NCI-H1694 (cell line): ENCODE data around the gene RYR1.
"Not testable (repeated sequence)": the region's sequence is repeated elsewhere in the genome, so short reads cannot be mapped to it uniquely, and the experiment has no call there.

ENCODE experiments used
- DNase-seq: peaks from one replicate; lab custom pipeline; 2025; lab: John Stamatoyannopoulos, UW

Gene RYR1

DNA sequence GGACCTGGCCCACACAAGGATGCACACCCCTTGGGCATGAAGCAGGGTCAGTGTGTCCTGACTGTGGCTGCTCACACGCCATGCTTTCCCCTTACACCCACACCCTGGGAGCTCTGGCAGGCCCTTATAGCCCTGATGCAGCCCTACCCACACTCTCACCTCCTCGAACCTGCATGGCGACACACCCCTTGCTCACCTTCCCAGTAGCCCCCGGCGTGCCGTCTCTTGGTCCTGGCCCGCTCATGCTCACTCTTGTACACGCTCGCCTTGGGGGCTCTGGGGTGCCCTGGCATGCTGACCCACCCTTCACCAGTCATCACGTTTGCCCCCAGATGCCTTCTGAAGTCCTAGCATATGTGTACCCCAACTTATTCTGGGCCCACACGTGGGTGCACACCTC, 128.2 kb downstream of the RYR1 start:
- no peak for DNase-seq

DNA sequence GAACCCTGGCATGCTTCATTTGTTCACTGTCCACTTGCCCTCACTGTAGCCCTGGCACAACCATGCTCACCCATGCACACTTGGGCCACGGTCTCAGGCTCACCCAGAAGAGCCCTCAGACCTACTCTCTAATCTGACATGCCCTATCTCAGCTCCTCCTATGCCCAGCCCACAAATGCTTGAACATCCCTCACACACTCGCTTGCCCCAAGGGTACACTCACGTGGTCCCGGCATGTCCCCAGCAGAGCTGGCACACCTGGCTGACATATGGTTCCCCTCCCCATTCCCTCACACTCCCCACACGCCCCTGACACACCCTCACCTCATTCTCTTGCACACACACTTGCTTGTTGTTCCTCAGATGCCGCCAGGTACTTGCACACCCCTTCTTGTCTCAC, 128.6 kb downstream of the RYR1 start:
- no peak for DNase-seq

DNA sequence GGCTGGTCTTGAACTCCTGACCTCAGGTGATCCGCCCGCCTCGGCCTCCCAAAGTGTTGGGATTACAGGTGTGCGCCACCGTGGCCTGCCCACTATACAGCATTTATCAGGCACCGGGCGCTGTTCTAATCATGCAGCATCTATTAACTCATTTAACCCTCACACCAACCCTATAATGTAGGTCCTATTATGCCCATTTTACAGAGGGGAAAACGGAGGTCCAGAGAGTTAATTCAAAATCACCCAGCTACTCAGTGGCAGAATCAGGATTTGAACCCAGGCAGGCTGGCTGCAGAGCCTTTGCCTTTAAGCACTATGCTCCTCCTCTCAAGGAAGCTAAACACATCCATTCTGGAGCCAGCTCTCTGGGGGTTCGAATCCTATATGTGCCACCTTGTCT, 130.0 kb downstream of the RYR1 start:
- no peak for DNase-seq

DNA sequence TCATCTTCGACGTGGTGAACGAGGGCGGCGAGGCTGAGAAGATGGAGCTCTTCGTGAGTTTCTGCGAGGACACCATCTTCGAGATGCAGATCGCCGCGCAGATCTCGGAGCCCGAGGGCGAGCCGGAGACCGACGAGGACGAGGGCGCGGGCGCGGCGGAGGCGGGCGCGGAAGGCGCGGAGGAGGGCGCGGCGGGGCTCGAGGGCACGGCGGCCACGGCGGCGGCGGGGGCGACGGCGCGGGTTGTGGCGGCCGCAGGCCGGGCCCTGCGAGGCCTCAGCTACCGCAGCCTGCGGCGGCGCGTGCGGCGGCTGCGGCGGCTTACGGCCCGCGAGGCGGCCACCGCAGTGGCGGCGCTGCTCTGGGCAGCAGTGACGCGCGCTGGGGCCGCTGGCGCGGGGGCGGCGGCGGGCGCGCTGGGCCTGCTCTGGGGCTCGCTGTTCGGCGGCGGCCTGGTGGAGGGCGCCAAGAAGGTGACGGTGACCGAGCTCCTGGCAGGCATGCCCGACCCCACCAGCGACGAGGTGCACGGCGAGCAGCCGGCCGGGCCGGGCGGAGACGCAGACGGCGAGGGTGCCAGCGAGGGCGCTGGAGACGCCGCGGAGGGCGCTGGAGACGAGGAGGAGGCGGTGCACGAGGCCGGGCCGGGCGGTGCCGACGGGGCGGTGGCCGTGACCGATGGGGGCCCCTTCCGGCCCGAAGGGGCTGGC, 131.6 kb downstream of the RYR1 start:
- no peak for DNase-seq

DNA sequence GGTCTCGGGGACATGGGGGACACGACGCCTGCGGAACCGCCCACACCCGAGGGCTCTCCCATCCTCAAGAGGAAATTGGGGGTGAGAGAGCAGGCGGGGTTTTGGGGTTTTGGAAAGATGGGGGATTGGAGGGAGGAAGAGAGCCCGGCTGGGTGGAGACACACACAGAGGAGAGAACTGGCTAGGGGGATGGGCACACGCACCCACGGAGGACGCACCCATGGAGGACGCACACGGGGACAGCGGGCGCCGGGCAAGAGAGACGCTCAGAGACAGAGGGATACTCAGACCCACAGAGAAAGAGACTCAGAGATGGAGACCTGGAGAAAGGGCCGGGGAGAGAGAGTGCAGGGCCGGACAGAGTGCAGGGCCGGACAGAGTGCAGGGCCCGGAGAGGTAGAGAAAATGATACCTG, 132.2 kb downstream of the RYR1 start:
- no peak for DNase-seq

DNA sequence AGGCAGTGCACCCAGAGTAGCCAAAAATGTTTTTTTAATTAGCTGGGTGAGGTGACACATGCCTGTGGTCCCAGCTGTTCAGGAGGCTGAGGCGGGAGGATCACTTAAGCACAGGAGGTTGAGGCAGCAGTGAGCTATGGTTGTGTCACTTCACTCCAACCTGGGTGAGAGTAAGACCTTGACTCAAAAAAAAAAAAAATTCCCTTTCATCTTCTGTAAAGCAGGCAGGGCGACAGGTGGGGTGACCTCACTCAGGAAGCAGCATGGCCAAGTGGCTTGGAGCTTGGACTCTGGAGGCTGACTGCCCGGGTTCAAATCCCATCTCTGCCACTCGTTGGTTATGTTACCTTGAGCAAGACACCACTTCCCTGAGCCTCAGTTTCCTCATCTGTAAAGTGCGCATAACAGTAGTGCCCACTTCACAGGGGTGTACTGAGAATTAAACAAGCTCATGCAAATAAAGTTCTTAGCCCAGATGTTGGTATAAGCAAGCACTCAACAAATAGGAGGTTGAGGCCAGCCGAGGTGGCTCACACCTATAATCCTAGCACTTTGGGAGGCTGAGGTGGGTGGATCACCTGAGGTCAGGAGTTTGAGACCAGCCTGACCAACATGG, 136.0 kb downstream of the RYR1 start:
- DNase-seq: no peak

DNA sequence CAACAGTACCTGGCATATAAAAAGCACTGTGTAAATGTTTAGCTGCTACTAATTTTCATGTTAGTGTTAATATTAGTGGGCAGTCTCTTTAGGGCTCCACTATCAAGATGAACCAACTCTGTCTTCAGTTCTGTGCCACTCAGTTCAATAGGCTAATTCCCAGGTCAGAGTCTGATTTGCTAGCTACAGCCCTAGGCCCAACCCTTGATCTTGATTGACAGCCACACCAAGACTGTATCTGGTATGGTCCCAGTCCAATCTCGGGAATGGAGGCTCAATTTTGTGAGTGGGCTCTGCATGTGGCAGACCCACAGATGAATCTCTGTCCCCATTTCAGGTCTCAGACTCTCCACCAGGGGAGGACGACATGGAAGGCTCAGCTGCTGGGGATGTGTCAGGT, 138.2 kb downstream of the RYR1 start:
- no peak for DNase-seq

DNA sequence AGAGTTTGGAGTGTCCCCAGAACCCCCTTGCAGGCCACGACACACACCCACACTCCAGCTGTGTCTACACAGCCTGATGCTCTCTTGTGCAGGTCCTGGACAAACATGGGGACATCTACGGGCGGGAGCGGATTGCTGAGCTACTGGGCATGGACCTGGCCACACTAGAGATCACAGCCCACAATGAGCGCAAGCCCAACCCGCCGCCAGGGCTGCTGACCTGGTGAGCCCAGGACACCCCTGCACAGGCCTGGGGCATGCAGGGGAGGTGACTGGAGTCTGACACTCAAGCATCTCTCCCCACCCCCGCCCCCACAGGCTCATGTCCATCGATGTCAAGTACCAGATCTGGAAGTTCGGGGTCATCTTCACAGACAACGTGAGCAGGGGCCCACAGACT, 144.3 kb downstream of the RYR1 start:
- DNase-seq: no peak

DNA sequence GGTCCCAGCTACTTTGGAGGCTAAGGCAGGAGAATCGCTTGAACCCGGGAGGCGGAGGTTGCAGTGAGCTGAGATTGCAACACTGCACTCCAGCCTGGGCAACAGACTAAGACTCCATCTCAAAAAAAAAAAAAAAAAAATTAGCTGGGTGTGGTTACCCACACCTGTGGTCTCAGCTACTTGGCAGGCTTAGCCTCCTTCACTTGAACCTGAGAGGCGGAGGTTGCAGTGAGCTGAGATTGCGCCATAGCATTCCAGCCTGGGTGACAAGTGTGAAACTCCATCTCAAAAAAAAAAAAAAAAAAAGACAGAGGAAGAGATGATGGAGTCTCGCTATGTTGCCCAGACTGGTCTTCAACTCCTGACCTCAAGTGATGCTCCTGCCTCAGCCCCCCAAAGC, 145.8 kb downstream of the RYR1 start:
- not testable (repeated sequence) for DNase-seq

DNA sequence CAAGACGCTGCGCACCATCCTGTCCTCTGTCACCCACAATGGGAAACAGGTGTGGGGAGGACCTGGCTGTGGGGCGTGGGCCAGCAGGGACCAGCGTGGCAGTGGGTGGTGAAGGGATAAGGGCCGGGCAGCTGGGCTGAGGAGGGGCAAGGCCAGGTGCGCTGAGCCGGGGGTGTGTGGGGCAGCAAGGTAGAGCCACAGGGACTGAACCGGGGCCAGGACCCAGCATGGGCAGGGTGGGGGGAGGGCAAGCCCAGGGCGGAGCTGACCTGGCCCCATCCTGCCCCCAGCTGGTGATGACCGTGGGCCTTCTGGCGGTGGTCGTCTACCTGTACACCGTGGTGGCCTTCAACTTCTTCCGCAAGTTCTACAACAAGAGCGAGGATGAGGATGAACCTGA, 146.6 kb downstream of the RYR1 start:
- DNase-seq: no peak

DNA sequence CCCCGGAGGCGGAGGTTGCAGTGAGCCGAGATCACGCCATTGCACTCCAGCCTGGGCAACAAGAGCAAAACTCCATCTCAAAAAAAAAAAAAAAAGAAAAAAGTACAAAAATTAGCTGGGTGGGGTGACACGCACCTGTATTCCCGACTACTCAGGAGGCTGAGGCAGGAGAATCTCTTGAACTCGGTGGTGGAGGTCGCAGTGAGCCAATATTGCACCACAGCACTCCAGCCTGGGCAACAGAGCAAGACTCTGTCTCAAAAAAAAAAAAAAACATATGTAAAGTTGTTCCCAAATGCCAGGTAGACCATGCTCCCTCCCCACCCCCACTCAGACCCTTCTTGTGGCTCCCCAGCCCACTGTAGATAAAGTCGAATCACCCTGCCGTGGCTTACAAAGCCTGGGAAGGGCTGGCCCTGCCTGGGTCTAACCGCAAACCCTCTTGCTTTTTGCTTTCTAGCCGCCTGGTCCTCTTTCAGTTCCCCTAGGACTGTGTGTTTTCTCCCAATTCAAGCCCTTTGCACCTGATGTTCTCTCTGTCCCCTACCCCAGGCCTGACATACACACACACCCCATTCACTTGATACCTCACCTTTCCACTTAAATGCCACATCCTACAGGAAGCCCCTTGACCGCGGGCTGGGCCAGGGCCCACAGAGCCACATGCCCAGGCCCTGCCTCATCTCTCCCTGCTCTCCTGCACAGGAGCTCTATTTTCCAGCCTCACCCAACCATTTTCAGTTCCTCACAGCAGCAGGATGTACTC, 149.9 kb downstream of the RYR1 start:
- DNase-seq: no peak

DNA sequence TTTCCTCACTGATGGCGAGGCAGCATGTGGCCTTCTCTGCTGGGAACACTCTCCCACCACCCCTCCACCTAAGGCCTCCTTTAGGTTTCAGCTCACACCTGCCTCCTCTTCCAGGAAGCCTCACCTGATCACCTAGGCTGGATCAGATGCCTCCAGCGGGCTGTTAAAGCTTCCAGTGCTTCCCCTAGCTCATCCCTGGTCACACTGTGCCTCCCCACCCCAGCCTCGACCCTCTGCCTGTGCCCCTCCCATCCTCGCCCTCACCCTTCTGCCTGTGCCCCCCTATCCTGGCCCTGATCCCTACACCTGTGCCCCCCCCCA, 150.5 kb downstream of the RYR1 start:
- DNase-seq: no peak

DNA sequence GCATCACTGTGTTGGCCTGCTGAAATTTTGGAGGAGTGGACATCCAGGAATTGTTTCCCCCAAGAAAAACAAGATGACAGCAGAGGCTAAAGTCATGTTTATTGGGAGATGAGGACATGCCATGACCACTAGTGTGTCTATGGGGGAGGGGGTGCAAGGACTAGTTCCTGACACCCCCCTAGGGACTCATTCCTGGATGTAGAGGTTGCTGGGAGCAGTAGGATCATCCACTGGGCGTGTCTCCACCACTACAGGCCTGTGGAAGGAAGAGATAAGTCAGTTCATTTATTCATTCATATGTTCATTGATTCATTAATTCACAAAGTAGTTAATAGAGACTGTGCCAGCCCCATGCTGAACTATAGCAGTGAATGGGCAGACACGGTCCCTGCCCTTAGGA, 154.1 kb downstream of the RYR1 start:
- DNase-seq: no peak

DNA sequence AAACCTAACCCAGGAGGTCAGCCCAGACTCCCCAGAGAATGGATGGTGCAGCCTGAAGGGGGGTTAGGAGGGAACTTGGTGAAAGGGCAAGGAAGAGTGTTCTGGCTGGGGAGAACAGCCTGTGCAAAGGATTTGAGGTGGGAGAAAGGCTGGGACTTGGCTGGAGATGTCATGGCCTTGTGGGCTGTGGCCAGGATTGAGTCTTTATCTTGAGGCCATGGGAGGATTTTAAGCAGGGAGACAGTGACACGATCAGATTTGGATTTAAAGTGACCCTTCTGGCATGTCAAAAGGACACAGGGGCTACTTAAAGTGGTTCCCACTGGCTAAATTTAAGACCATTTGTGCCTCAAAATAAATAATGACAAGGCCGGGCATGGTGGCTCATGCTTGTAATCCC, 154.6 kb downstream of the RYR1 start:
- no peak for DNase-seq

DNA sequence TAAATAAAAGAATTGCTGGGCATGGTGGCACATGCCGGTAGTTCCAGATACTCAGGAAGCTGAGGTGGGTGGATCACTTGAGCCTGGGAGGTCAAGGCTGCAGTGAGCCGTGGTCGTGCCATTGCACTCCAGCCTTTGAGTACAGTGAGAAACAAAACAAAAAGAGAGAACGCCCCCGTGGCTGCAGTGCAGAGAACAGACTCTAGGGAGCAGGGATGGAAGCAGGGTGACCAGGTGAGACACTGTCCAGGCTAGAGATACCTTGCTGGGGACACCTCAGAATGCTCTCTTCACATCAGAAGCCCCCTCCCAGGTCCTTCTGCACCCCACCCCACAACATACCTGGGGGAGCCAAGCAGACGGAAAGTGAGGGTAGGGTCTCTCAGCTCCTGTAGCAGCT, 159.4 kb downstream of the RYR1 start:
- no peak for DNase-seq

DNA sequence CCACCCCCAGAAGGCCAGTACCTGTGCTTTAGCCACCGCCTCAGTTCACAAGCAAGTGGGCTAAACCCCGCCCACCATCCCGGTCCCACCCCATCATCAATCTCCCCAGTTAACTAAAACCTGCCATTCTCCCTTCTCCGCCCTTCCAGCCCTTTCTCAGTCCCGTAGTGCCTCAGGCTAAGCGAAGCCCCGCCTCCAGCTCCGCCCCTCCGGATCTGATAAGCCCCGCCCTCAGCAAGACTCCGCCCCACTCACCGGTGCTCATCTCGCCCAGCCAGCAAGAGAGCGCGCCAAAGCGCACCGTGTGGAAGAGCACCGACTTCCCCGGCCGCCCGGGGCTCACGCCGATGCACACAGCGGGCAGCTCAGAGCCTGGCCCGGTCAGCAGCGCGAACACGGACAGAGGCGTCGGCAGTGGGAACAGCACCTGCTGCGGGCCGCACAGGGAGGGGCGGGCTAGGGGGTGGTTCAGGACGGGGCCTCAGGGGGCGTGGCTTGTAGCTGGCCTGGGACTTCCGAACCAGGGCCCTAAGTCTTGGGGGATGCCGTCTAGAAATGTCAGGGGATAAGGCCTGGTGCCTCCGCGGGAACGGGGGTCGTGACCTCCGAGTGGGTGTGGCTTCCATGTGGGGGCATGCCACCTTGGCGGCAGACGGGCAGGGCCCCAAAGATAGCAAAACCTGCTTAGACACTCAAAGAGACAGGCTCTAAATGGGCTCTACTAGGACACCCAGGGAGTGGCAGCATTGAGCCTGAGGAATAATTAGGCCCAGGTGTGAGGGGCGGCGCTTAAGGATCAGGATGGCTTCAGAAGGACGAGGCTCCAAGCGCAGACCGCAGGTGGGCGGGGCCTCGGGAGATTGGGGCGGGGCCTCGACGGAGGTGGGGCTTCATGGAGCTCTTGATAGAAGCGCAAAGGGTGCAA, 162.8 kb downstream of the RYR1 start:
- no peak for DNase-seq

DNA sequence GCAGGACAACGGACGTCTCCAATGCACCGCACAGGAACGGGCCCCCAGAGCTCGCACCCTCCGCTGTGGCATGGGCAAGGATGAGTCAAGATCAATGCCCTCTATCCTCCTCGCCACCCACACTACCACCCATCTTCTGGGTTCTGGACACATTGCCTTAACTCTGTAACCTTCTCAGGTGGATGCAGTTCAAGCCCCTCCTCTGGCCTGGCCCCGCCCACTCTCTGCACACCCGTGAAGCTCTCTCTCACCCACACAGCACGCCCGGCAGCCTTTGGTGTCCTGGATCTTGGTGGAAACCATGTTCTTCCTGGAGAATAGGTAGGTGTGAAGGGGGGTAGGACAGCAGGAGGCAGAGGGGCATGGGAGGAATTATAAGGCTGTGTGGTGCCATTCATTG, 163.6 kb downstream of the RYR1 start:
- no peak for DNase-seq

DNA sequence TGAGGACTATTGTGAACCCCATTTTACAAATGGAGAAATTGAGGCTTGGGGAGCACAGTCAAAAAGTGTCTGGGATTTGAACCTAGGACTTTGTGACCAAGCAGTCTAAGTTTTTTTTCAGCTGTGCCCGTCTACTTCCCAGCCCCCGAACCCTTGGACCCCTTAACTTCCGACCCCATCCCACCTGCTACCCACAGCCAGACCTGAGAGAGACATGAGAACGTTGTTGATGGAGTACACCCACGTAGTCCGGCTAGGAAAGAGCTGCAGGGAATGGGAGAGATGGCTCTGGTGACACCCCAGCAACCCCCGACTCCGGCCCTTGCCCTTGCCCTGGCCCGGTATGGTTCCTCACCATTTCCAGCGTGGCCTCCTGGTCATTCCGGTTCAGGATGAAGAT, 166.2 kb downstream of the RYR1 start:
- DNase-seq: no peak

DNA sequence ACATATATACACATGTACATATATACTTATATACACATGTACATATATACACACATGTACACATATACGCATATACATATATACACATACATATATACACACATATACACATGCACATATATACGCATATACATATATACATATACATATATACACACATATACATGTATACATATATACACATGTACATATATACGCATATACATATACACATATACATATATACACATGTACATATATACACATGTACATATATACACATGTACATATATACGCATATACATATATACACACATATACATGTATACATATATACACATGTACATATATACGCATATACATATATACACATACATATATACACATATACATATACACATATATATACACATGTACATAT, 169.4 kb downstream of the RYR1 start:
- not testable (repeated sequence) for DNase-seq

DNA sequence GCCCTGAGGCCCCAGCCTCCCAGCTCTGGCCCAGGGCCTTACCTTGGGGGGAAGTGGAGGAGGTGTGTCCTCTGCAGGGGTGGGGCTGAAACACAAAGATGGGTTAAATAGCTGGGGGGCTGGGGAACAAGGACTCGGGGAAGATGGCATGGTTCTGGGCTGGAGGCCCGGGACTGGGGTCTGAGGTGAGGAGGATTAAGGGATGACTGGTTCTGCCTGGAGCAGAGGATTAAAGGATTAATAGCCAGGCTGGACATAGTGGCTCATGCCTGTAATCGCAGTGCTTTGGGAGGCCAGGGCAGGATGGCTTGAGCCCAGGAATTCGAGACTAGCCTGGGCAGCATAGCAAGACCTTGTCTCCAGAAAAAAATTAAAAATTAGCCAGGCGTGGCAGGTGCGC, 172.6 kb downstream of the RYR1 start:
- no peak for DNase-seq

DNA sequence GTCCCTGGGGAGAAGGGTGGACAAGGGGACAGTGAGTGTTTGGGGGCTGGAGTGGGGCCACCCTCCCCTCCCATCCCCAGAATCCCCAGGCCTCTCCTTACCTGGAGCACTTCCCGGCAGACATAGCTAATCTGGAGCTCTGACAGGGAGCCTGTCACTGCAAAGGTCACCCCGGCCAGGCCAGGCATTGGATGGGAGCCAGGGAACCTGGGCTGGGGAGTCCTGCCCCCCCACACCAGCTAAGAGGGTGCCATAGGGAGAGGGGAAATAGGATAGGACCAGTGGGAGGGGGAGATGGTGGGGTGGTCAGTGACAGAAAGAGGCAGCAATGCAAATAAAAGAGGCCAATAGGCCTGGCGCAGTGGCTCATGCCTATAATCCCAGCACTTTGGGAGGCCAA, 180.8 kb downstream of the RYR1 start:
- DNase-seq: no peak

DNA sequence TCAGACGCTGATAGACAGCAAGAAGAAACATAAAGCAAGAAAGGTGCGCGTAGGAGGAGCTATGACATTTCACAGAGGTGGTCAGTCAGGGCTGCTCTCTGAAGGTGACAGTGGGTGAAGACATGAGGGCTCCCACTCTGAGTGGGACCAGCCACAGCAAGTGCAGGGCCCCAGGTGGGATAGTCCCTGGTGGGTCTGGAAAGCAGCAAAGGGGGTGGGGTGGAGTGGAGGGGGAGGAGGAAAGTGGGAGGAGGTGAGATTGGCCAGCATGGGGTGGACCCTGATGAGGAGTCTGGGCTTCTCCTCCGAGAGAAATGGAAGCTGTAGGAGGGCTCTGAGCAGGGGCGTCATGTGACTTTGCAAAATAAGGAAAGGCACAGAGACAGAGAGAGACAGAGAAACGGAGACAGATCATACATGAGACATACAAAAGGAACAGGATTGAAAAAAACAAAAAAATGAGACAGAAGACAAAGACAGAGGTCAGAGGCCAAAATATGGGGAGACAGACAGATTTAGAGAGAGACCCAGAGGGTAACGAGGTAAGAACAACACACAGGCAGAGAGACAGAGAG, 181.6 kb downstream of the RYR1 start:
- no peak for DNase-seq
